AG04449 (cell line): Measurements from ENCODE around the gene RARRES1.

Source experiments
- CTCF ChIA-PET: fragments of 350-600 bp; formaldehyde crosslinking; extraction: SDS; loops from one replicate; lab custom pipeline; 2021; ENCODE audit warnings: antibody characterized with exemption; lab: Yijun Ruan, JAX
- POLR2A ChIA-PET: fragments of 400-600, 350-600 bp; formaldehyde crosslinking; extraction: SDS; loops from one replicate; lab custom pipeline; 2020; ENCODE audit warnings: antibody characterized with exemption, inconsistent platforms; lab: Yijun Ruan, JAX
- DNase-seq: peaks from one replicate; pipeline ENCODE4 v3.0.0-alpha.2; 2010; ENCODE audit warnings: low read depth, low spot score
- H3K4me3 ChIP-seq: 2 replicates; pipeline ENCODE4 v1.5.1; 2011; ENCODE audit warnings: low read depth, mild to moderate bottlenecking, control low read depth, low read length
- CTCF ChIP-seq: IDR thresholded peaks from one replicate; pipeline ENCODE4 v1.5.1; 2011; ENCODE audit warnings: mild to moderate bottlenecking, moderate library complexity, low read length, control low read depth, inconsistent platforms; ENCODE audit not compliant: insufficient read depth; ENCODE audit errors: missing control alignments

The RARRES1 gene

GRCh38 chr3:158742871-158743663 lies 10.8 kb upstream of the RARRES1 start:
- ChIA-PET POLR2A (no interaction called here), CTCF (interaction anchor here (0.8 to 8.7 kb wide), 5 partner anchors 12 to 203 kb away, joined by 3 to 93 read pairs (median 3); no protein-coding TSS in a partner anchor)
- no peak for TF ChIP-seq CTCF
- H3K4me3 ChIP-seq = no peak overlapping the region
- DNase-seq = no peak

GRCh38 chr3:158739661-158740060 lies 7.4 kb upstream of the RARRES1 start:
- no peak for DNase-seq
- no peak for TF ChIP-seq CTCF
- ChIA-PET CTCF (interaction anchor here (8.7 kb wide), 1 partner anchor 12 kb away, joined by 93 read pairs; no protein-coding TSS in a partner anchor), POLR2A (no interaction called here)
- H3K4me3 ChIP-seq = no peak overlapping the region

GRCh38 chr3:158739078-158739477 lies 6.8 kb upstream of the RARRES1 start:
- H3K4me3 ChIP-seq = no peak overlapping the region
- POLR2A ChIA-PET = no interaction called here
- no peak for TF ChIP-seq CTCF
- no peak for DNase-seq
- CTCF ChIA-PET = interaction anchor here (8.7 kb wide), 1 partner anchor 11 kb away, joined by 93 read pairs; no protein-coding TSS in a partner anchor

- ChIA-PET CTCF (interaction anchor here (8.7 kb wide), 1 partner anchor 11 kb away, joined by 93 read pairs; no protein-coding TSS in a partner anchor), POLR2A (no interaction called here)
- TF ChIP-seq CTCF = no peak
- H3K4me3 ChIP-seq = no peak overlapping the region
- DNase-seq = no peak
Observed at GRCh38 chr3:158738653-158739052, 6.4 kb upstream of the RARRES1 start.

- CTCF ChIA-PET = interaction anchor here (2.7 to 8.7 kb wide), 2 partner anchors 11 to 51 kb away, joined by 13 to 93 read pairs; no protein-coding TSS in a partner anchor
Observed at GRCh38 chr3:158737976-158738615, 5.8 kb upstream of the RARRES1 start.

More at GRCh38 chr3:158737976-158738615, 5.8 kb upstream of the RARRES1 start:
- POLR2A ChIA-PET = no interaction called here
- DNase-seq = no peak
- no peak for TF ChIP-seq CTCF
- no peak overlapping the region for H3K4me3 ChIP-seq
